Left lung (tissue), 10 donors: ENCODE data around the gene HYAL3. TPM values are rescaled to one million over a fixed set of nuclear protein-coding genes. Genes with fewer than 3 reads are reported as not detected.
"Not testable (repeated sequence)": the region's sequence is repeated elsewhere in the genome, so short reads cannot be mapped to it uniquely, and the experiment has no call there.

ENCODE experiments used
- ATAC-seq: fragments of 200-7000 bp; cut with Tn5 transposase; one replicate; pipeline ENCODE4 v1.9.1; 2020; ENCODE audit warnings: moderate library complexity
- DNase-seq, 4 donors: peaks; one replicate each; pipeline ENCODE4 v3.0.0-alpha.2; 2013 to 2020
- H3K27ac ChIP-seq, 2 donors: fragments of 200-600 bp; sonication (generic) in 1 of 2; one replicate each; pipeline versions ENCODE4 v1.5.0 to v1.8.0; 2020 to 2021
- H3K27me3 ChIP-seq, 2 donors: fragments of 200-600 bp; sonication (generic) in 1 of 2; one replicate each; pipeline versions ENCODE4 v1.5.0 to v1.8.0; 2020 to 2021
- H3K36me3 ChIP-seq, 2 donors: fragments of 200-600 bp; sonication (generic) in 1 of 2; one replicate each; pipeline versions ENCODE4 v1.5.0 to v1.8.0; 2020 to 2021
- H3K4me1 ChIP-seq, 2 donors: fragments of 200-600 bp; one replicate each; pipeline ENCODE4 v1.8.0; 2021
- H3K4me3 ChIP-seq, 2 donors: fragments of 200-600 bp; sonication (generic) in 1 of 2; one replicate each; pipeline versions ENCODE4 v1.5.0 to v1.8.0; 2020 to 2021; ENCODE audit warnings: mild to moderate bottlenecking in 1 of 2
- H3K9me3 ChIP-seq, 2 donors: fragments of 200-600 bp; sonication (generic) in 1 of 2; one replicate each; pipeline versions ENCODE4 v1.5.0 to v1.8.0; 2020 to 2021
- CTCF ChIP-seq, 2 donors: fragments of 200-600 bp; sonication (generic) in 1 of 2; IDR thresholded peaks; one replicate each; pipeline versions ENCODE4 v1.5.0 to v1.8.0; 2021; ENCODE audit warnings: antibody characterized with exemption in 2 of 2
- intact Hi-C, 2 donors: fragments of 100-400 bp; cut with DNase I; formaldehyde crosslinking; loops; one replicate each; pipeline versions ENCODE4 v1.11.2 to v1.14.2; 2022
- polyA plus RNA-seq, 6 donors: library from polyadenylated mRNA; unstranded; fragments of 120-200 nt; gene quantifications; one replicate each; pipeline ENCODE4 v1.2.1, GENCODE V29; 2013; ENCODE audit not compliant: insufficient read length in 6 of 6
- total RNA-seq, 2 donors: library from RNA; stranded (reverse); fragmentation: NEBNext Ultra II Directional; extraction: Animal tissue kit (Norgen Biotek cat#: 25700); gene quantifications; one replicate each; pipeline ENCODE4 v1.2.1, GENCODE V29; 2021
- donor health status: DM: no; HTN: yes; CAD: no.
- donor health status: DM: no; HTN: no; CAD: no.

The HYAL3 gene
- total and polyA plus RNA-seq, 8 donors = 2.3 to 5.2 (median 4.3) TPM

- H3K36me3 ChIP-seq = peaks cover 0 to 10% of the 10 kb centered on the region in 2 donors
- H3K27ac ChIP-seq = no peak overlapping the region
- peaks cover 15 to 34% of the 10 kb centered on the region in 2 donors for H3K4me1 ChIP-seq
- DNase-seq (no peak), ATAC-seq (no peak)
- H3K9me3 ChIP-seq = no peaks in the 10 kb centered on the region
- peaks cover 0 to 50% of the 10 kb centered on the region in 2 donors for H3K27me3 ChIP-seq
- TF ChIP-seq CTCF (IDR thresholded peaks at IDR 0.05) = no peak
- peak overlapping the region in 1 of 2 donors; percentile 31 for H3K4me3 ChIP-seq
- intact Hi-C loops = loop anchor here in 1 of 2 donors (5.0 kb wide), 2 partner anchors 46 to 81 kb away; partner anchors contain the start of gene GNAT1
Observed at GRCh38 chr3:50273689-50274065, 25.5 kb downstream of the HYAL3 start.

- peaks cover 0 to 50% of the 10 kb centered on the region in 2 donors for H3K27me3 ChIP-seq
- peak overlapping the region in 1 of 2 donors; percentile 13 for H3K27ac ChIP-seq
- DNase-seq = peak; percentile 79 to 99 (median 87)
- ATAC-seq = peak; percentile 73
- intact Hi-C loops = loop anchor here in 1 of 2 donors (5.0 kb wide), 2 partner anchors 46 to 81 kb away; partner anchors contain the start of gene GNAT1
- H3K4me1 ChIP-seq = peaks cover 20 to 38% of the 10 kb centered on the region in 2 donors
- peak overlapping the region; percentile 6 to 31 for H3K4me3 ChIP-seq
- no peaks in the 10 kb centered on the region for H3K9me3 ChIP-seq
- TF ChIP-seq CTCF (IDR thresholded peaks at IDR 0.05) = peak; percentile 97 to 100
- H3K36me3 ChIP-seq = peaks cover 0 to 10% of the 10 kb centered on the region in 2 donors
Observed at GRCh38 chr3:50272911-50273688, 26.1 kb downstream of the HYAL3 start.

GRCh38 chr3:50272538-50272910 is 26.7 kb downstream of the HYAL3 start:
- not testable (repeated sequence) for H3K36me3 ChIP-seq, ATAC-seq, H3K4me3 ChIP-seq, H3K9me3 ChIP-seq, DNase-seq, H3K27ac ChIP-seq
- Histone ChIP-seq H3K27me3 (peaks cover 0 to 51% of the 10 kb centered on the region in 2 donors), H3K4me1 (peaks cover 26 to 44% of the 10 kb centered on the region in 2 donors)
- intact Hi-C loops = loop anchor here in 1 of 2 donors (5.0 kb wide), 2 partner anchors 45 to 80 kb away; partner anchors contain the start of gene GNAT1

GRCh38 chr3:50271314-50271936 is 27.8 kb downstream of the HYAL3 start:
- ATAC-seq (no peak), DNase-seq (peak in 1 of 4 donors; percentile 32)
- peaks cover 30 to 52% of the 10 kb centered on the region in 2 donors for H3K4me1 ChIP-seq
- intact Hi-C loops = loop anchor here in 1 of 2 donors (5.0 kb wide), 2 partner anchors 44 to 79 kb away; partner anchors contain the start of gene GNAT1
- H3K27ac ChIP-seq = no peak overlapping the region
- peaks cover 0 to 4% of the 10 kb centered on the region in 2 donors for H3K36me3 ChIP-seq
- no peak overlapping the region for H3K4me3 ChIP-seq
- no peaks in the 10 kb centered on the region for H3K9me3 ChIP-seq
- no peak for TF ChIP-seq CTCF (IDR thresholded peaks at IDR 0.05)
- H3K27me3 ChIP-seq = peaks cover 0 to 51% of the 10 kb centered on the region in 2 donors

- H3K4me3 ChIP-seq = peak overlapping the region in 1 of 2 donors; percentile 35
- no peaks in the 10 kb centered on the region for H3K36me3 ChIP-seq
- peaks cover 0 to 48% of the 10 kb centered on the region in 2 donors for H3K27me3 ChIP-seq
- ATAC-seq (no peak), DNase-seq (no peak)
- H3K4me1 ChIP-seq = peaks cover 34 to 54% of the 10 kb centered on the region in 2 donors
- H3K9me3 ChIP-seq = no peaks in the 10 kb centered on the region
- no peak for TF ChIP-seq CTCF (IDR thresholded peaks at IDR 0.05)
- intact Hi-C loops = loop anchor here in 1 of 2 donors (5.0 kb wide), 2 partner anchors 43 to 78 kb away; partner anchors contain the start of gene GNAT1
- H3K27ac ChIP-seq = no peak overlapping the region
Observed at GRCh38 chr3:50270422-50271224, 28.6 kb downstream of the HYAL3 start.
